ENCODE results near the gene RPL15. TPM values are rescaled to one million over a fixed set of nuclear protein-coding genes. Genes with fewer than 3 reads are reported as not detected.

RPL15 gene
- total and polyA plus RNA-seq, 4 donors: 604 to 1,364 (median 1,055) TPM

- H3K4me3 ChIP-seq (ENCODE audit: low read depth in 1 of 3, low read length in 3 of 3): no peak overlapping the region
- H3K27ac ChIP-seq (ENCODE audit: low read depth in 1 of 2, low read length in 2 of 2): no peak overlapping the region
- no peak for DNase-seq (ENCODE audit: low spot score)
- no peaks in the 10 kb centered on the region for H3K27me3 ChIP-seq (ENCODE audit: control insufficient read depth in 4 of 4, insufficient read depth in 4 of 4, low read length in 3 of 4)
- H3K4me1 ChIP-seq (ENCODE audit: control insufficient read depth in 4 of 4, insufficient read depth in 4 of 4, low read length in 3 of 4): peaks cover 0 to 11% (median 1%) of the 10 kb centered on the region in 4 donors
- WGBS: 80% methylated on average over 4 of the region's 4 CpGs
- H3K9ac ChIP-seq (ENCODE audit: low read depth in 1 of 2, low read length in 2 of 2): no peak overlapping the region
- H3K9me3 ChIP-seq (ENCODE audit: control insufficient read depth in 4 of 4, low read length in 3 of 4): no peaks in the 10 kb centered on the region
- TF ChIP-seq MAX (IDR thresholded peaks at IDR 0.05): no peak
- no peak for TF ChIP-seq REST (IDR thresholded peaks at IDR 0.05)
- TF ChIP-seq HNF4A (conservative IDR thresholded peaks at IDR 0.05): no peak
- no peak for TF ChIP-seq CTCF (IDR thresholded peaks at IDR 0.05; ENCODE audit: low read depth, low read length, missing input control)
- no peak for TF ChIP-seq EGR1 (IDR thresholded peaks at IDR 0.05; ENCODE audit: low read depth in 2 of 2)
- no peak for TF ChIP-seq SP1 (IDR thresholded peaks at IDR 0.05)
- no peak for TF ChIP-seq RXRA (IDR thresholded peaks at IDR 0.05)
- no peak for TF ChIP-seq NR2F2 (IDR thresholded peaks at IDR 0.05)
- no peak for TF ChIP-seq ZBTB33 (IDR thresholded peaks at IDR 0.05)
- TF ChIP-seq FOXA2 (IDR thresholded peaks at IDR 0.05): no peak
- TF ChIP-seq RAD21 (IDR thresholded peaks at IDR 0.05): no peak
- TF ChIP-seq JUND (IDR thresholded peaks at IDR 0.05): no peak
- no peak for TF ChIP-seq ATF3 (IDR thresholded peaks at IDR 0.05)
- TF ChIP-seq HNF4G (IDR thresholded peaks at IDR 0.05): no peak
- TF ChIP-seq GABPA (IDR thresholded peaks at IDR 0.05 in 1 of 2, conservative IDR thresholded peaks at IDR 0.05 in 1 of 2): no peak
- TF ChIP-seq TAF1 (conservative IDR thresholded peaks at IDR 0.05): no peak
- TF ChIP-seq YY1 (IDR thresholded peaks at IDR 0.05): no peak
- TF ChIP-seq FOXA1 (IDR thresholded peaks at IDR 0.05): no peak
- H3K36me3 ChIP-seq (ENCODE audit: control insufficient read depth in 4 of 4, insufficient read depth in 3 of 4, low read depth in 1 of 4, low read length in 3 of 4): no peaks in the 10 kb centered on the region
Measured at GRCh38 chr3:23875113-23875725, 41.7 kb upstream of the RPL15 start.

Data from liver (tissue), 9 donors.